COLO829 (cell line): ENCODE measurements around the gene CD177.
A peak's percentile ranks its signal among the peaks of the same experiment; 100 is the strongest.
"Not testable (repeated sequence)": the region's sequence is repeated elsewhere in the genome, so short reads cannot be mapped to it uniquely, and the experiment has no call there.

ENCODE experiments used
- DNase-seq: peaks from one replicate; pipeline ENCODE4 v3.0.0; 2012; ENCODE audit warnings: low spot score

CD177 gene

GRCh38 chr19:43332058-43332922 is 21.2 kb upstream of the CD177 start:
- DNase-seq: no peak

DNA sequence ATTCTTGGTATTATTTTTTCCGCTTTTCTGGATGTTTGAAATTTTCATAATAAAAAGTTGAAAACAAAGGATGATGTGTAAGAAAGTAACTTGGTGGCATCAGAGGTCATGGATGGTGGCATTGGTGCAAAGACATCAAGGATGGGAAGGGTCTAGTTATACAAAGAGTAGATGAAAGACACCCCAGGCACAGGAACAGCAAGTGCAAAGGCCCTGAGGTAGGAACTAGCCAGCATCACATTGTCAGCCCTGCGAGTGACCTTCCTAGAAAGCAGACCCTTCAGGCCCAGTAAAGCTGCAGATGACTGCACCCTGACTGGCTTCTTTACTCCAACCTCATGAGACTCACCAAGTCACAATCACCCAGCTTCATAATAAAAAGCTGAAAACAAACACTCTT is 17.0 kb upstream of the CD177 start:
- DNase-seq: not testable (repeated sequence)

DNA sequence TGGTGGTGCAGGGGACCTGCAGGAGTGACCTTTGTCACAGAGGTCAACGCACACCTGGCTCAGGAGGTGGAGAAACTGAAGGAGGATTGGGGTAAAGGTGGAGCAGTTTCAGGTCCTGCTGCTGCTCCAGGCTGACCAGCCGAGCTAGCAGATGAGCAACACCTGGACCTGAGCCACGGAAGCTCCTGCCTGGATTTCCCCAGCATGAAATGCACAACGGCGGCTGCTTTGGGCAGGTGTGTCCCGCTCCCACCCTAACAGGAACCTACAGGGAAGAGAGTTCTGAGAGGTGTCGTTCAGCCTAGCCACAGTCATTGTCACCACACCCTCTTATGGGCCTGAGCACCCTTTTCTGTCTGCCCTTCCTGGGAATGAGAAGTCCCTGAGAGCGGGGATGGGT is 15.7 kb upstream of the CD177 start:
- no peak for DNase-seq

DNA sequence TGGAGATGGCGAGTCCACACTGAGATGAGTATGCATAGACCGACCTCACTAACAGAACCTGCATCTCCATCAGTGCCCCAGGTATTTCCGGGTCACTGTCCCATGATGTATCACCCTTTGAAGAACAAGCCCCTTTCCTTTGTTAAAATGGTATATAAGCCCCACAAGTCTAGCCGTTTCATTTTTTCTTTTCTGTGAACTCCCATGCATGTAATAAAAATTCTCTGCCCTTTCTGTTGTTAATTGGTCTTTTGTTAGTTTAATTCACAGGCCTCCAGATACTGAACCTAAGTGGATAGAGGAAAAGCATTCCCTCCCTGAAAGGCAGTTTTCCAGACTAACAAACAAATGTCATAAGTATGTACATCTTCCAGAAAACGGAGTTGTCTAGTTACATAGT is 15.0 kb upstream of the CD177 start:
- DNase-seq: no peak

- DNase-seq: not testable (repeated sequence)
Observed at GRCh38 chr19:43339243-43339930, 14.1 kb upstream of the CD177 start.

- DNase-seq: not testable (repeated sequence)
Observed at GRCh38 chr19:43340101-43340500, 13.4 kb upstream of the CD177 start.

GRCh38 chr19:43341098-43341497 is 12.4 kb upstream of the CD177 start:
- not testable (repeated sequence) for DNase-seq

DNA sequence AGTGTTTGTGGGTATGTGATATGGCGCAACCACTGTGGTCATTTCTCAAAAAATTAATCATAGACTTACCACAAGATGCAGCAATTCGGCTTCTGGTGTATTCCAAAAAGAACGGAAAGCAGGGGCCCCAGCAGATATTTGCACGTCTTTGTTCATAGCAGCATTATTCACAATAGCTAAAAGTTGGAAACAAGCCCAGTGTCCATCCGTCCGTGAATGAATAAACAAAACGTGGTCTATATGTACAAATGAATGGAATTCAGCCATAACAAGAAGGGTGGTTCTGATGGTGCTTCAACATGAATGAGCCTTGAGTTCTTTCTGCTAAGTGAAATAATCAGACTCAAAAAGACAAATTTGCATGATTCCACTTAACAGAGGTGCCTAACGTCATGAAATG is 11.4 kb upstream of the CD177 start:
- DNase-seq: not testable (repeated sequence)

- DNase-seq: not testable (repeated sequence)
Observed at GRCh38 chr19:43344347-43344925, 9.1 kb upstream of the CD177 start.

GRCh38 chr19:43349813-43350212 is 3.7 kb upstream of the CD177 start:
- DNase-seq: not testable (repeated sequence)

DNA sequence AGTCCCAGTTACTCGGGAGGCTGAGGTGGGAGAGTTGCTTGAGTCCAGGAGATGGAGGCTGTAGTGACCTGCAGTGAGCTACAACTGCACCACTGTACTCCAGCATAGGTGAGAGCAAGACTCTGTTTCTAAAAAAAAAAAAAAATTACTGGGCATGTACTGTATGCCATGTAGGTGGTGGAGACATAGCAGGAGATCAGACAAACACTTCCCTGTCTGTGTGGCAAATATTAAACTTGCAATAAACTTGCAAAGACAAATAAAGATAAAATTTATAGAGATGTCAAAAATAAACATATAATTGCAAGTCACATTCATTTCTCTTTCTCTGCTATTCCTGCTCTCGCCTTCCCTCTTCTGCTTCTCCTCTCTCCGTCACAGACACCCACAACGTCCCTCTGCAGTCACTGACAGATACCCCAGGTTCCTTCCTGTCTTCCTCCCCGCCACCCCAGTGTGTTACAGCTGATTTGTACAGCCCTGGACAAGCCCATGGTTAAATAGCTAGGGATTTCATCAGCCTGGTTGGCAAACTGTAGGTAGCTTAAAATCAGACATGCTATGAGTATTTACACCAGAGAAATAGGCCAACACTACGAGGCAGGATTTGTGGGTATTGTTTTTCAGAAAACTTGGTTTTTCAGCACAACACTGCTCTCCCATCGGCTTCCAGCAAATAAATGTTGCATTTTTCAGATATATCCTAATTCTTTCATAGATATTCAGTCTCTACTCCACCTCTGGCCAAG is 1.3 kb upstream of the CD177 start:
- DNase-seq: no peak

GRCh38 chr19:43354305-43354627 is 780 bp downstream of the CD177 start:
- no peak for DNase-seq

DNA sequence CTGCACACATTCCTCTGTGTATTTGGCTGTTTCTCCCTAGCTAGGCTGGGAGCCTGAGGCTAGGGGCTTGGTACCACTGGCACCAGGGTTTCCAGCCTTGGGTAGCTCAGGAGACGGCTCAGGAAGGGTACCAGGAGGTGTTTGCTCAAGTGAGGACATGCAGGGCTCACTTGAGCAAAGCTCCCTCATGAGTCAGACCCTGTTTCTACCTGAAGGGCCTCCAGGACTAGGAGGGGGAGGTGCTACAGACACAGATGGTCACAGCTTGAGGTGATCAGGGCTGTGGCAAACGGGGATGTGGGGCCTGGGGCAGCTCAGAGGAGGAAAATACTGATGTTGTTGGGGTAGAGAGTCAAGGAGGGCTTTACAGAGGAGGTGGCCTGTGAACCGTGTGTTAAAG is 3.3 kb downstream of the CD177 start:
- DNase-seq: not testable (repeated sequence)

DNA sequence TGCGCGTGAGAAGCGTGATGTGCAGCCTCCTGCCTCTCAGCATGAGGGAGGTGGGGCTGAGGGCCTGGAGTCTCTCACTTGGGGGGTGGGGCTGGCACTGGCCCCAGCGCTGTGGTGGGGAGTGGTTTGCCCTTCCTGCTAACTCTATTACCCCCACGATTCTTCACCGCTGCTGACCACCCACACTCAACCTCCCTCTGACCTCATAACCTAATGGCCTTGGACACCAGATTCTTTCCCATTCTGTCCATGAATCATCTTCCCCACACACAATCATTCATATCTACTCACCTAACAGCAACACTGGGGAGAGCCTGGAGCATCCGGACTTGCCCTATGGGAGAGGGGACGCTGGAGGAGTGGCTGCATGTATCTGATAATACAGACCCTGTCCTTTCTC is 8.7 kb downstream of the CD177 start:
- DNase-seq: peak; percentile 11

DNA sequence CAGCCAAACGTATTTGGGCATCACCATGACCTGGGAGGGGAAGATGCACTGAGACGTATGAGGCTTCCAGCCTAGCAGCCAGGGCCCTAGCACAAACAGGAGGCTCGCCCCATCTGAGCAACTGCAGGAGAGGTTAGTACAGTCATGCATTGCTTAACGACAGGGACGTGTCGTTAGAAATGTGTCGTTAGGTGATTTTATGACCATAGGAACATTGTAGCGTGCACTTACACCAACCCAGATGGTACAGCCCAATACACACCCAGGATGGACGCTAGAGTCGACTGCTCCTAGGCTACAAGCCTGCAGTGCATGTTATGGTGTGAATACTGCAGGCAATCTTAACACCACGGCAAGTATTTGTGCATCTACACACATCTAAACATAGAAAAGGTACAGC is 9.3 kb downstream of the CD177 start:
- no peak for DNase-seq

- not testable (repeated sequence) for DNase-seq
Observed at GRCh38 chr19:43365677-43366076, 12.2 kb downstream of the CD177 start.

DNA sequence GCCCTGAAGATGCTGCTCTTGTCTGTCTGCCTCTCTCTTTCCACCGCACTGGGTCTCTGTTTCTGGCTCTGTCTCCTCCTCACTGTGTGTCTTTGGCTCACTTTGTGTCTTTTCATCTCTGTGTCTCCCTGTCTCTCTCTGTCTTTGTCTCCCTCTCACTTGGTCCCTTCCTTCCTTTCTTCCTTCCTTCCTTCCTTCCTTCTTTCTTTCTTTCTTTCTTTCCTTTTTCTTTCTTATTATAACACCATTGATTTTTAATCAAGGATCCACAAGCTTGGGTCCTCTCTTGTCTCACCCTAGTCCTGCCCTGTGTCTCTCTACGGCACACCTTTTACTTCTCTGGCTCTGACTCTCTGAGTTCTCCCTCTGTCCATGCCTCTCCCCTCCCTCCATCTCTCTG is 14.3 kb downstream of the CD177 start:
- DNase-seq: no peak

DNA sequence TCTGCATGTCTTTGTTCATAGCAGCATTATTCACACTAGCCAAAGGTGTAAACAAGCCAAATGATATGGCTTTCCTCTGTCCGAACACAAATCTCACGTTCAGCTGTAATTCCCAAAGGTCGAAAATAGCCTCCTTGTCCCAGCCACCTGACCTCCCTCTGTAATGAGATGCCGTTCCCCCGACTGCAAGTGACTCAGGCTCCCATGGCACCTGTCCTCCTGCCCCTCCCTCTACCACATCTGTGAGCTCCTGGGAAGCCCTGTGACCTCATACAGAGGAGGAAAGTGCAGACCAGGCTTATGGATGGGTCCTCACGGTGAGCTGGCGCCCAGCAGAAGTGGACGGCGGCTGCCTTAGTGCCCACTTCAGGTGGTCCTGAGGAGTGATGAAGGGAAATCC is 15.4 kb downstream of the CD177 start:
- DNase-seq: not testable (repeated sequence)

GRCh38 chr19:43371909-43372308 is 18.4 kb downstream of the CD177 start:
- no peak for DNase-seq

DNA sequence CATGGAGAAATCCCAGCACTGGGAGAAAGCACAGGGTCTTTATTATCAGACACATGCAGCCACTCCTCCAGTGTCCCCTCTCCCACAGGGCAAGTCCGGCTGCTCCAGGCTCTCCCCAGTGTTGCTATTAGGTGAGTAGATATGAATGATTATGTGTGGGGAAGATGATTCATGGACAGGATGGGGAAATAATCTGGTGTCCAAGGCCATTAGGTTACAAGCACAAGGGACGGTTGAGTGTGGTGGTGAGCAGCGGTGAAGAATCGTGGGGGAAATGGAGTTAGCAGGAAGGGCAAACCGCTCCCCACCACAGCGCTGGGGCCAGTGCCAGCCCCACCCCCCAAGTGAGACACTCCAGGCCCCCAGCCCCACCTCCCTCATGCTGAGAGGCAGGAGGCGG is 19.0 kb downstream of the CD177 start:
- DNase-seq: no peak

- DNase-seq: not testable (repeated sequence)
Observed at GRCh38 chr19:43377624-43378023, 24.1 kb downstream of the CD177 start.

DNA sequence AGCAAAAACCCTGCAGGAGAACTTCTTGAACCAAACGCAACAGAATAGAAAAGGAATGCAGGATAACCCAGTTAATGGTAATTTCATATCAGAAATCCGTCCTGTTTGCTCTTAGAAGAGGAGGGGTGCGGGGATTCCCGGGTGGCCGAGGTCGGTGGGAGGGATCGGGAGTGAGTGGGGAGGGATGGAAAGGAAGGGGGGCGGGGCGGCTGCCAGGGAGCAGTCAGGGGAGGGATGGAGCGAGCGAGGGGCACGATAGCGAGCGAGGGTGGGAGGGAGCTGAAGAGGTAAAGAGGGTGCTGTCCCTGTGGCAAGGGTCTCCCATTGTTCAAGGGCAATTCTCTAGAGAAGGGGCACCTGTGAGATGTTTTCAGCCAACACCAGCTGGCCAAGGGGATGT is 26.5 kb downstream of the CD177 start:
- DNase-seq: no peak
